GM12878 (cell line): ENCODE measurements around the gene PRDM15. TPM values are rescaled to one million over a fixed set of nuclear protein-coding genes. Genes with fewer than 3 reads are reported as not detected.
A peak's percentile ranks its signal among the peaks of the same experiment; 100 is the strongest.

Experiments
- ATAC-seq: fragments of 200-7000 bp; cut with Tn5 transposase; 3 replicates; pipeline ENCODE4 v1.9.1; 2020; ENCODE audit warnings: mild to moderate bottlenecking, moderate library complexity
- BruUV-seq: library from RNA; stranded (reverse); fragments of 400-500 nt; replicated peaks from 2 replicates; lab custom pipeline; 2021; lab: Mats Ljungman, UMichigan
- CTCF ChIA-PET: fragments of 300-600 bp; sonication (Branson Sonifier 250); formaldehyde crosslinking; extraction: SDS; loops from one replicate; lab custom pipeline; 2021; ENCODE audit warnings: inconsistent platforms; lab: Yijun Ruan, JAX
- POLR2A ChIA-PET: fragments of 350-600 bp; formaldehyde crosslinking; extraction: SDS; loops from one replicate; lab custom pipeline; 2021; ENCODE audit warnings: inconsistent platforms; lab: Charles Lee
- RAD21 ChIA-PET: fragments of 300-600 bp; sonication (Branson Sonifier 250); formaldehyde crosslinking; loops from one replicate; lab custom pipeline; 2023; ENCODE audit warnings: antibody characterized with exemption; ENCODE audit not compliant: unreplicated experiment; lab: Charles Lee
- SMC1A ChIA-PET: fragments of 300-600 bp; sonication (Branson Sonifier 250); formaldehyde crosslinking; loops from one replicate; lab custom pipeline; 2023; ENCODE audit not compliant: unreplicated experiment, uncharacterized antibody; lab: Charles Lee
- DNase-seq: peaks from one replicate; pipeline ENCODE4 v3.0.0-alpha.2; 2011; ENCODE audit warnings: low read depth, low spot score
- FAIRE-seq: peaks from 3 replicates; lab custom pipeline; 2011; peaks lifted over from hg19 to GRCh38; lab: Jason Lieb, UNC
- H2AFZ ChIP-seq: 2 replicates; pipeline ENCODE4 v1.6.0; 2011; ENCODE audit warnings: low read depth, low read length, control low read depth; ENCODE audit not compliant: control insufficient read depth
- H3K27ac ChIP-seq: 2 replicates; pipeline ENCODE4 v1.5.1; 2011; ENCODE audit warnings: control low read depth; ENCODE audit not compliant: control insufficient read depth, insufficient read depth
- H3K27me3 ChIP-seq, 2 experiments: replicated peaks in 1 of 2; 2 replicates each; pipeline versions ENCODE4 v1.6.0 to v1.6.1; 2011; ENCODE audit warnings: low read length in 1 of 2; ENCODE audit not compliant: control insufficient read depth in 2 of 2, insufficient read depth in 2 of 2
- H3K36me3 ChIP-seq, 2 experiments: 2 replicates each; pipeline ENCODE4 v1.5.1; 2011; ENCODE audit warnings: low read length in 1 of 2; ENCODE audit not compliant: control insufficient read depth in 2 of 2, insufficient read depth in 2 of 2
- H3K4me1 ChIP-seq: 2 replicates; pipeline ENCODE4 v1.6.1; 2011; ENCODE audit warnings: mild to moderate bottlenecking, low read length, moderate library complexity, mixed read lengths; ENCODE audit not compliant: control insufficient read depth, insufficient read depth
- H3K4me2 ChIP-seq: 2 replicates; pipeline ENCODE4 v1.6.0; 2011; ENCODE audit warnings: control low read depth; ENCODE audit not compliant: control insufficient read depth, insufficient read depth
- H3K4me3 ChIP-seq: fragments of 200-600 bp; sonication (generic); 2 replicates; pipeline ENCODE4 v1.5.1; 2016
- H3K79me2 ChIP-seq: 2 replicates; pipeline ENCODE4 v1.6.0; 2011; ENCODE audit warnings: low read length; ENCODE audit not compliant: control insufficient read depth, insufficient read depth
- H3K9ac ChIP-seq: 2 replicates; pipeline ENCODE4 v1.8.0; 2011; ENCODE audit warnings: low read length, control low read depth, mixed read lengths; ENCODE audit not compliant: control insufficient read depth, insufficient read depth
- H3K9me3 ChIP-seq: replicated peaks from 3 replicates; pipeline ENCODE4 v1.5.1; 2011; ENCODE audit warnings: mild to moderate bottlenecking, low read length; ENCODE audit not compliant: control insufficient read depth, insufficient read depth
- H4K20me1 ChIP-seq: 2 replicates; pipeline ENCODE4 v1.6.0; 2011; ENCODE audit not compliant: control insufficient read depth, insufficient read depth
- ATF3 ChIP-seq: IDR thresholded peaks from 2 replicates; pipeline ENCODE4 v1.6.1; 2011; ENCODE audit warnings: low read depth, mild to moderate bottlenecking, low read length, moderate library complexity, borderline replicate concordance; ENCODE audit errors: extremely low read depth
- BHLHE40 ChIP-seq, 2 experiments: fragments of 450-650 bp in 1 of 2; IDR thresholded peaks; 2 replicates each; pipeline ENCODE4 v1.6.1; 2011 to 2017; ENCODE audit warnings: low read depth in 2 of 2, borderline replicate concordance in 1 of 2, improper control_type of control experiment in 1 of 2, low read length in 1 of 2, mild to moderate bottlenecking in 1 of 2
- BMI1 ChIP-seq: fragments of 450-650 bp; IDR thresholded peaks from 2 replicates; pipeline ENCODE4 v1.6.1; 2016; ENCODE audit warnings: mild to moderate bottlenecking, moderate library complexity, borderline replicate concordance
- E2F4 ChIP-seq: IDR thresholded peaks from 2 replicates; pipeline ENCODE4 v1.6.1; 2012; ENCODE audit warnings: low read depth, low read length, improper control_type of control experiment
- EP300 ChIP-seq, 2 experiments: fragments of 150-350 bp in 1 of 2; IDR thresholded peaks; 2 replicates each; pipeline ENCODE4 v1.6.1; 2011 to 2012; ENCODE audit warnings: low read depth in 2 of 2, low read length in 2 of 2, borderline replicate concordance in 1 of 2, improper control_type of control experiment in 1 of 2, inconsistent platforms in 1 of 2; ENCODE audit not compliant: control insufficient read depth in 1 of 2
- HSF1 ChIP-seq: fragments of 150-350 bp; IDR thresholded peaks from 2 replicates; pipeline ENCODE4 v1.6.1; 2014; ENCODE audit warnings: mild to moderate bottlenecking, low read depth, low read length
- IKZF1 ChIP-seq: fragments of 450-650 bp; conservative IDR thresholded peaks from 2 replicates; pipeline ENCODE4 v1.6.1; 2017; ENCODE audit warnings: antibody characterized with exemption, mild to moderate bottlenecking
- MLLT1 ChIP-seq: fragments of 450-650 bp; IDR thresholded peaks from 2 replicates; pipeline ENCODE4 v1.6.1; 2016; ENCODE audit warnings: mild to moderate bottlenecking
- MYC ChIP-seq: IDR thresholded peaks from 2 replicates; pipeline ENCODE4 v1.6.1; 2011; ENCODE audit warnings: mild to moderate bottlenecking, low read length, moderate library complexity, inconsistent platforms; ENCODE audit not compliant: insufficient read depth, insufficient replicate concordance, insufficient read length, severe bottlenecking
- NBN ChIP-seq: fragments of 450-650 bp; IDR thresholded peaks from 2 replicates; pipeline ENCODE4 v1.6.1; 2016
- RAD51 ChIP-seq: fragments of 450-650 bp; IDR thresholded peaks from 2 replicates; pipeline ENCODE4 v1.6.1; 2016; ENCODE audit warnings: moderate library complexity, mild to moderate bottlenecking, inconsistent platforms
- RFX5 ChIP-seq: IDR thresholded peaks from 2 replicates; pipeline ENCODE4 v1.6.1; 2011; ENCODE audit warnings: low read depth, low read length, improper control_type of control experiment
- SRF ChIP-seq, 2 experiments: IDR thresholded peaks; 2 replicates each; pipeline ENCODE4 v1.6.1; 2011; ENCODE audit warnings: low read depth in 2 of 2, low read length in 2 of 2, mild to moderate bottlenecking in 1 of 2, moderate library complexity in 1 of 2
- YBX1 ChIP-seq: fragments of 450-650 bp; IDR thresholded peaks from 2 replicates; pipeline ENCODE4 v1.6.1; 2016; ENCODE audit warnings: antibody characterized with exemption
- YY1 ChIP-seq: IDR thresholded peaks from 2 replicates; pipeline ENCODE4 v1.6.1; 2011; ENCODE audit warnings: low read depth, mild to moderate bottlenecking, low read length
- WGBS: methylation state at CpG from one replicate; pipeline ENCODE4 v1.1.6; 2016; ENCODE audit warnings: low lambda C conversion rate; ENCODE audit not compliant: insufficient replicate concordance, insufficient coverage; ENCODE audit errors: missing lambda C conversion rate; 5-methylcytosine and 5-hydroxymethylcytosine counted together
- in situ Hi-C: fragments of 300-500 bp; cut with MboI; formaldehyde crosslinking; loops from 9 replicates; pipeline ENCODE4 v1.14.3; 2018; ENCODE audit warnings: mixed read lengths
- intact Hi-C: fragments of 100-400 bp; cut with micrococcal nuclease; formaldehyde crosslinking; loops from one replicate; pipeline ENCODE4 v1.14.2; 2022; ENCODE audit not compliant: unreplicated experiment
- polyA plus RNA-seq, 11 experiments: library from polyadenylated mRNA; depleted of rRNA in 4 of 11; unstranded in 6 of 11; stranded (reverse) in 5 of 11; fragments of >200 nt; fragmentation: Nextera tagmentation in 4 of 11; fragmentation: Illumina TruSeq in 1 of 11; extraction: Ambion mirVana in 4 of 11; extraction: Trizol in 1 of 11; gene quantifications; 1 replicate in 1 of 11; 2 replicates in 10 of 11; pipeline versions ENCODE4 v1.2.1 to v1.2.3, GENCODE V29; 2011 to 2016; ENCODE audit warnings: inconsistent platforms in 2 of 11, missing spikeins in 2 of 11, low read depth in 1 of 11
- total RNA-seq, 4 experiments: library from RNA; depleted of rRNA in 3 of 4; stranded (reverse); fragments of >200 nt in 3 of 4; fragmentation: Illumina TruSeq in 1 of 4; extraction: Trizol in 1 of 4; gene quantifications; 2 replicates each; pipeline versions ENCODE4 v1.2.1 to v1.2.3, GENCODE V29; 2013 to 2021

The PRDM15 gene
- total and polyA plus RNA-seq, 10 of the 15 experiments (the other 5 are each of a cell fraction or from before 2014, with no cell fraction given): 2.2 to 16.0 (median 8.6) TPM

GRCh38 chr21:41868062-41868710, 11.0 kb downstream of the PRDM15 start:
- Histone ChIP-seq H3K4me3 (peak overlapping the region; percentile 57; the same call in 1 of the 2 replicates), H3K79me2 (peaks cover 31% of the 10 kb centered on the region), H3K4me1 (peaks cover 54% of the 10 kb centered on the region), H3K27me3 (no peaks in the 10 kb centered on the region), H3K9me3 (no peaks in the 10 kb centered on the region), H3K27ac (peak overlapping the region; percentile 64), H3K4me2 (peak overlapping the region; percentile 73), H4K20me1 (no peaks in the 10 kb centered on the region), H3K36me3 (no peaks in the 10 kb centered on the region; a peak in 1 of 4 replicates), H3K9ac (peak overlapping the region; percentile 5; the same call in 1 of the 2 replicates), H2AFZ (no peak overlapping the region)
- ATAC-seq (peak; percentile 60), FAIRE-seq (peak; percentile 86), DNase-seq (peak; percentile 79)
- WGBS: 0% methylated on average over 10 of the region's 10 CpGs
- intact Hi-C loops: loop anchor here (2.0 to 10.0 kb wide), 2 partner anchors 195 to 503 kb away; partner anchors contain the start of gene MX2
- CTCF ChIA-PET: interaction anchor here (0.6 to 3.2 kb wide), 5 partner anchors 9 to 573 kb away, joined by 3 to 15 read pairs (median 5); no protein-coding TSS in a partner anchor
- SMC1A ChIA-PET: interaction anchor here (0.6 to 3.3 kb wide), 8 partner anchors 10 to 1780 kb away, joined by 3 to 14 read pairs (median 3); partner anchors contain the start of gene RIPK4
- RAD21 ChIA-PET: interaction anchor here (0.6 to 4.5 kb wide), 4 partner anchors 11 to 249 kb away, joined by 3 to 28 read pairs (median 6); partner anchors contain the start of gene PRDM15
- no TSS peak for BruUV-seq
- in situ Hi-C loops: no loop called here
- POLR2A ChIA-PET: interaction anchor here (0.7 to 3.2 kb wide), 3 partner anchors 10 to 273 kb away, joined by 3 to 14 read pairs (median 3); no protein-coding TSS in a partner anchor
- TF ChIP-seq ATF3 (no peak), IKZF1 (peak; percentile 63), YY1 (no peak), MLLT1 (peak; percentile 53; the same call in 1 of the 2 replicates), BMI1 (0 out of 2 replicates have a peak, but pooled peaks have one; percentile 24), RAD51 (peak; percentile 53), EP300 (IDR thresholded peaks at IDR 0.05; ENCODE audit: borderline replicate concordance in 1 of 2, control insufficient read depth in 1 of 2, low read depth in 2 of 2, low read length in 2 of 2) (peak; percentile 68 to 85; a peak in 3 of 4 replicates), MYC (no peak), RFX5 (no peak), HSF1 (no peak), YBX1 (no peak), BHLHE40 (IDR thresholded peaks at IDR 0.05; ENCODE audit: borderline replicate concordance in 1 of 2, low read depth in 2 of 2, low read length in 1 of 2) (peak; percentile 94 to 98), NBN (peak; percentile 48; the same call in 1 of the 2 replicates), SRF (IDR thresholded peaks at IDR 0.05; ENCODE audit: low read depth in 2 of 2, low read length in 2 of 2) (no peak), E2F4 (no peak)
